HG03103 (cell line): ENCODE results near the gene EVA1C.
"Not testable (repeated sequence)": the region's sequence is repeated elsewhere in the genome, so short reads cannot be mapped to it uniquely, and the experiment has no call there.

Experiments used
- ATAC-seq: cut with Tn5 transposase; IDR thresholded peaks from one replicate; pipeline ENCODE4 v1.9.1; 2021; ENCODE audit warnings: low read depth; ENCODE audit not compliant: unreplicated experiment

The EVA1C gene

GRCh38 chr21:32423320-32424190, 11.0 kb downstream of the EVA1C start:
- no peak for ATAC-seq

DNA sequence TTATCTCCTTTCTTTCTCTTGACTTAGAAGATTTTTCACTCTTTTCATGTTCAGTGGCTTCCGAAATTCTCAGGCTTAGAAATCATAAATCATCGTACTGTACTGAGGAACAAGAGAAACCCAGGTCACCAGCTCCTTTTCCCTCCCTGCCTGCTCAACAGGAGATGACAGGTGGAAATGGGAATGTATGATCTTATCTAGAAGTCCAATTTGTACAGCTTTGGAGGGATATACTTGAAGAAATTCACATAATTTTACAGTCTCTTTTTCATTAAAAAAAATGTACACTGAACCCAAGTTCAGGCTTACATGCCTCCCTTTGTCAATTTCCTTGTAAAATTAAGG, 11.7 kb downstream of the EVA1C start:
- ATAC-seq, result no peak

GRCh38 chr21:32424674-32425073, 12.2 kb downstream of the EVA1C start:
- ATAC-seq, result no peak

DNA sequence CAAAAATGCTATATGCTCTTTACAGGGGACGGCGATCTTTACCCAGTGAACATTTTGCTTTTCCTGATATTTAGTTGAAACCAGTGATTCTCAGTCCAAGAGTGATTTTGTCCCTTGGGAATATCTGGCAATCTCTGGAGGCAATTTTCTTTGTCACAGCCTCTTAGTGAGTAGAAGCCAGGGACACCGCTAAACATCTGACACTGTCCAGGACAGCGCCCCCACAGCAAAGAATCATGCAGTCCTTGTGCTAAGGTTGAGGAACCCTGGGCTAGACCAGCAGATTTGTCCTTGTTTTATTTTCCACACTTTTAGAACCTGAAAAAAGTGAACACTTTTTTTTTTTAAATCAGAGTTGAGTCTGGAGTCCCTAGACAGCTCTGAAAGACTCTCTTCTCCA, 13.1 kb downstream of the EVA1C start:
- ATAC-seq, result no peak

DNA sequence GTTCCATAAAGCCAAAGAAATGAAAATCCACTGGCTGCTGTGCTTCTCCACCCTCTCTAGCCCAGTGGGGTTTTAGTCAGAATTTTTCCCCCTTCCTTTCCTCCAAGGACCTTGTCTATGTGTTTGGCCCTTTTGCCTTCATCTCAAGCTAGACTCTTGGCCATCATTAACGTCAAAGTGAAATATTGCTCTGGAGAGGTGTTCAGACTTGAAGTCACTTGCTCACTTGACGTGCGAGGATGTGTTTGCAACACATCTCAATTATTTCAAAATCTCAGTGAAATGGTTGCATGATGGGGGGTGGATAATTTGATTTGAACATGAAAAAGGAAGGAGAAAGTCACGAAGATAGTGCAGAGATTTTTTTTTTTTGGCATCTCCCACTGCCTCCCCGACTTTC, 13.6 kb downstream of the EVA1C start:
- ATAC-seq, result no peak

DNA sequence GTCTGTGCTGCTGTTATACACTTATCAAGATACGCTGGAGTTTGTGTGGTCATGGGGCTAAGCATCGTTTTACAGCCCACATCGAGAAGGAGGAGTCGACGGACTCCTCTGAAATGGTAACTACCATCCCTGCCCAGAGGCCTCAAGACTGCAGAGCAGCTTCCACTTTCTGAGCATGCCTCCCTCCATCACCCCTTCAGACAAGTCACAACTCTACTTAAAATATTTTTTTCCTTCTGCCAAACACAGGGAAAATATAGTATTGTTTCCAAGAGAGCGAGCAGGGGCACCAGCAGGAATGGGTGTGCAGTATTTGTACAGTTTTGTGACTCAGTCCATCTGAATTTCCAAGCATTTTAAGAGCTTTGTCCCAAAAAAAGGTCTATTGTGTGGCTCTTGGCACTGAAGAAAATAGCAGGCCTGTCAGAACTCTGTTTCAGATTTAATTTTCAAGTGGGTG, 14.1 kb downstream of the EVA1C start:
- no peak for ATAC-seq

GRCh38 chr21:32427958-32428623, 15.6 kb downstream of the EVA1C start:
- ATAC-seq, result no peak

DNA sequence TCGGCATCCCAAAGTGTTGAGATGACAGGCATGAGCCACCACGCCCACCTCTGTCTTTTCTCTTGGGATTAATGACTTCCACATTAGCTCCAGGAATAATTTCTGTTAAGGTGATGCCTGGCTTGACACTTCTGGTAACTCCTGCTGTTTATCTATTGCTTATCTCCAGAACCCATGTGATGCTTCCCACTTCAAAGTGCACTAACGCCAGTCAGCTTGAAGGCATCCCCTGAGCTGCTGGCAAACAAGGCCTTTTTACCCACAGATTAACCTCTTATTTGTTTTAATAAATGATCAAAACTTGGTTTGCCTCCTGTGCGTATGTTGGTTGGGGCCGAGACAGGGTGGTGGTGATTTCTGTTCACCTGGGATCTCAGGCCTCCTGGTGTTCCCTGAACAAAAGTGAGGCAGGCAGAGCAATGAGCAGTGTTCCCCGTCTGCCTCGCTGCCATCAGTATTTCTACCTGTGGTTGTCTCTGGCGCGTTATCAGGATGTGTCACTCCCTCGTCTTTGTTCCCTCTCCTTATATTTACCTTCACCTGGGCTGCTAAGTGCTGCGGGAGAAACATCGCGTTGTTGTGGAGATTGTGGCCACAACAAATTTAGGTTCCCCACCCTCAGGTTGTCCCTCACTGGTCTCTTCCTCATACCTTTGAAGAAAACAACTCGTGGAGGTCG, 20.6 kb downstream of the EVA1C start:
- ATAC-seq, result not testable (repeated sequence)

- ATAC-seq, result no peak
These were observed 25.2 kb downstream of the EVA1C start for GRCh38 chr21:32437729-32438128.

DNA sequence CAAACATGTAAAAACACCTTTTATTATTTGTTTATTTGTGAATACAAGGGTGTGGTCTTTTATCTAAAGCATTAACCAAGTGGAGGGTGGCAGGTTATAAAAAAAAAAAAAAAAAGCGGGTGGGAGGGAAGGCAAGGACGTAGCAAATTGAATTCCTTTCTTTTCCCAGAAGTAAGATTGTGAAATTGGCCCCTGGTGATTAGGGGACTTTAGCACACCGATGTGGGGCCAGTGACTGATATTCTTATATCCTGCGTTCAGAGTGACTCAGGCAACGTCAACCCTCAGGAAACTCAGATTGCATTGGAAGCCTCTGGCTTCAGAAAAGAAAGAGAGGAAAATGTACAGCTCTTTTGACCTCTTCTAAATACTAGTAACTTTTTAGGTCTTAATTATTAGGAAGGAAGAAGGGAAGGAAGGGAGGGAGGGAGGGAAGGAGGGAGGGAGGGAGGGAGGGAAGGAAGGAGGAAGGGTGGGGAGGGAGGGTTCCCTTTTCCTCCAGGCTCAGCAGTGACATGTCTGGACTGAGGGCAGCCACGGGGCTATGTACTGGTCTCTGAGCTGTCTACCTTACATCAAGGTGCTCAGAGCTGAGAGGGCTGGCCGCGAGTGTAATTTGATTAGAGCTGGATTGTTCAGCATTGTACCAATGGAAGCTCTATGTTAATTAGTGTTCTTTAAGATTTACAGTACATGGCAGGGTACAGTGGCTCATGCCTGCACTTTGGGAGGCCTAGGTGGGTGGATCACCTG, 30.2 kb downstream of the EVA1C start:
- no peak for ATAC-seq

GRCh38 chr21:32445101-32445500, 32.6 kb downstream of the EVA1C start:
- ATAC-seq, result no peak

- not testable (repeated sequence) for ATAC-seq
These were observed 33.9 kb downstream of the EVA1C start for GRCh38 chr21:32446440-32446839.

DNA sequence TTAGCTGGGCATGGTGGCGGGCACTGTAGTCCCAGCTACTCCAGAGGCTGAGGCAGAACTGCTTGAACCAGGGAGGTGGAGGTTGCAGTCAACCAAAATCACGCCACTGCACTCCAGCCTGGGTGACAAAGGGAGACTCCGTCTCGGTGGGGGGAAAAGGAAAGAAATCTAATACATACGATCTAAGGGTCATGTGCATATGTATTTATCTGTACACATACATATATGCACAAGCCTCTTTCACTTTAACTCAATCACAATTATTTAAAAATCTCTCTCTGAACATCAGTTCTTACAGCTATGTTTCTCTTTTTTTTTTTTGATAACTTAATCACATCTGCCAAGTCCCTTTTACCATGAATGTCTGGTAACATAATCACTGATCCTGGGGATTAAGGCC, 34.7 kb downstream of the EVA1C start:
- ATAC-seq, result no peak

DNA sequence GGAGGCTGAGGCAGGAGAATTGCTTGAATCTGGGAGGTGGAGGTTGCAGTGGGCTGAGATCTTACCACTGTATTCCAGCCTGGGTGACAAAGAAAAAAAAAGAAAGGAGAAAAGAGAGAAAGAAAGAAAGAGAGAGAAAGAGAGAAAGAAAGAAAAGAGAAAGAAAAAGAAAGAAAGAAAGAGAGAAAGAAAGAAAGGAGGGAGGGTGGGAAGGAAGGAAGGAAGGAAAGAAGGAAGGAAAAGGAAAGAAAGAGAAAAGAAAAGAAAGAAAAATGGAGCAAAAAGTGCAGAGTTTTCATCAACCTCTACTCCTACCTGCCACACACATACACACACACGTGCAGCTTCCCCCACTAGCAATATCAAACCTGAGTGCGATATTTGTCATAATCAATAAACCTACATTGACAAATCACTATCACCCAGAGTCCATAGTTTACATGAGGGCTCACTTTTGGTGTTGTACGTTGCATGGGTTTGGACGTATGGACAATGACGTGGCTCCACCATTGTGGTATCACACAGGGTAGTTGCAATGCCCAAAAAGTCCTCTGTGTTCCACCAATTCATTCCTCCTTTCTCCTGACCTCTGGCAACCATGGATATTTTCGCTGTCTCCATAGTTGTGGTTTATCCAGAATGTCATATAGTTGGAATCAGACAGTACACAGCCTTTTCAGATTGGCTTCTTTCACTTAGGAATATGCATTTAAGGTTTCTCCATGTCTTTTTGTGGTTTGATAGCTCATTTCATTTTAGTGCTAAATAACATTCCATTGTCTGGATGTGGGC, 36.5 kb downstream of the EVA1C start:
- ATAC-seq, result no peak

GRCh38 chr21:32450881-32451701, 38.6 kb downstream of the EVA1C start:
- not testable (repeated sequence) for ATAC-seq

GRCh38 chr21:32452191-32452590, 39.7 kb downstream of the EVA1C start:
- ATAC-seq, result not testable (repeated sequence)

DNA sequence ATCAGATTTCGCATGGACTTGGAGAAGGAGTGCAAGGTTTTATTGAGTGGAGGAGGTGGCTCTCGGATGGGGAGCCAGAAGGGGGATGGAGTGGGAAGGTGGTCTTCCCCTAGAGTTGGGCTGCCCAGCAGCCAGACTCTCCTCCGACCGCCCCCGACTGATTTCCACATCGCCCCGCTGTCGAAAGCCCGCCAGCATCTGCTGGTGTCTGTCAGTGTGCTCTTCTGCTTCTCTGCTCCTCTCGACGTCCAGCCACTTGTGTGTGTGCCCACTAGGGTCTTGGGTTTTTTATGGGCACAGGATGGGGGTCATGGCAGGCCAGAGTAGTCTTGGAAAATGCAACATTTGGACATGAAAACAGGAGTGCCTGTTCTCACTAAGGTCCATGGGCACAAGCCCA, 40.1 kb downstream of the EVA1C start:
- no peak for ATAC-seq

DNA sequence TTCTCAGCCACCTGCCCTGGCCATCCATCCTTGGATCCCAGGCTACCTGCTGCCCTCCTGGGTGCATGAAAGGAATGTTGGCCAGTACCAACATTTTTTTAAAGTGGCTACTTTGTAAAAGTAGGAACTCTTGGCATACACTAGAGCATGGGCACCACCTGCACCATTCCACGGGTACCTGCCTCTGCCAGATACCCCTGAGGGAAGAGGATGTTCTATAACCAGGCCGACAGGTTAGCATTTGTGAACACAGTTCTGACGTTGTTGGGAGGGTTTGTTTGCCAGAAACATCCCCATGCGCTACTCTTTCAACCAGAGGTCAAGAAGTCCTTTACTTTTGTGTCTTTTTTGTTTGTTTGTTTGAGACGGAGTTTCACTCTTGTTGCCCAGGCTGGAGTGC, 43.0 kb downstream of the EVA1C start:
- ATAC-seq, result no peak

DNA sequence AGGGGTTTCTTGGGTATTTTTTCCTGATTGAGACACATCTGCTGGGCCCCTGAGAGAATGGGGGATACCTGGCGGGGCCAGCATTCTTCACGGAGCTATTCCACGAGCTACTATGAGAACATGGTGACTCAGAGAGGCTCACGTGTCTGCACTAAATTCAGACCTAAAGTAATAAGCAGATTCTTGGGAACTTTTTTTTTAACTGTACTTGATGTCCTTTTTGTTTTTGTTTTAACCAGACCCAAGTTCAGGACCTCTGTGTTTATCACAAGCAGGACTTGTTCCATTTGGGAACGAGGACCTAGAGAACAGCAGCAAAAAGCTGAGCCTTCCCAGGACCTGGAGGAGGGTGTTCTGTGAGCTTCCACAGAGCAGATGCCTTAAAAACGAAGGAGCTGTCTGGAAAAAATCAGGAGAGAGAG, 44.0 kb downstream of the EVA1C start:
- ATAC-seq, result no peak
